Midbrain (tissue), 1 donor: ENCODE data around the gene LHPP.
A peak's percentile ranks its signal among the peaks of the same experiment; 100 is the strongest.
"Not testable (repeated sequence)": the region's sequence is repeated elsewhere in the genome, so short reads cannot be mapped to it uniquely, and the experiment has no call there.

Source experiments
- DNase-seq: peaks from one replicate; lab custom pipeline; 2025; lab: John Stamatoyannopoulos, UW

The LHPP gene

DNA sequence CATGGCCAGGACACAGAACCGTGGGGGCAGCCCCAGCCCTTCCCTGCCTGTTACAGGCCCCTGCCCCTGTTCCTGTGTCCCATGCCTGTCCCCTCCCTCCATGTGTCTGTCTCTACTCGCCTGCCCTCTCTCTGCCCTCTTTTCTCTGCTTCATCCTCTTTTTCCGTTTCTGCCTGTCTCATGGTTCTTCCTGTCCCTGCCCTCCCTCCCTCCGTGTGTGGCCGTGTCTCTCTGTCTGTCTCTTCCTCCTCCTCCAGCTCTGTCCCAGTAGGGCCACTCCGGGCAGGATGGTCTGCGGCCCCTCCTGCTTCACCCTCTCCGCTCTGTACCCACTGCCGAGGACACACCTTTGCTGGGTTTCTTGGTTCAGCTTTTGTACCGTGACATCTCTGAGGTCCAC, 145.2 kb downstream of the LHPP start:
- no peak for DNase-seq

DNA sequence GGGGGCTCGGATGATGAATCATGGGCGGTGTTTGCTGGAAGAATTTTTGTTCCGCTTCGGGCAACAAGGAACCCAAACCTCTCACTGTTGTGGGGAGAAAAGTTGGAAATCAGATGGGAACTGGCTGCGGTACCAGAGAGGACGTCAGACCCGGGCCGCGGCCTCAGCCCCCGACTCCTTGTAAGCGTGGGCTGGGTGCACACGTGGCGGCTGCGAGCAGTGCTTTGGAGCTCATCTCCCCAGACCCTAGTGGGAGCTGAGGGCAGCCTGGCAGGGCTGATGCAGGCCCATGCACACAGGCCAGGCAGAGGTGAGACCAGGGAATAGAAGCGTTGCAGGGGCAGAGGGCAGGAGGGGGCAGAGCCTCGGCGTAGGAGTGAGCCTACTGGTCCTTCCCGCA, 146.1 kb downstream of the LHPP start:
- DNase-seq = no peak

DNA sequence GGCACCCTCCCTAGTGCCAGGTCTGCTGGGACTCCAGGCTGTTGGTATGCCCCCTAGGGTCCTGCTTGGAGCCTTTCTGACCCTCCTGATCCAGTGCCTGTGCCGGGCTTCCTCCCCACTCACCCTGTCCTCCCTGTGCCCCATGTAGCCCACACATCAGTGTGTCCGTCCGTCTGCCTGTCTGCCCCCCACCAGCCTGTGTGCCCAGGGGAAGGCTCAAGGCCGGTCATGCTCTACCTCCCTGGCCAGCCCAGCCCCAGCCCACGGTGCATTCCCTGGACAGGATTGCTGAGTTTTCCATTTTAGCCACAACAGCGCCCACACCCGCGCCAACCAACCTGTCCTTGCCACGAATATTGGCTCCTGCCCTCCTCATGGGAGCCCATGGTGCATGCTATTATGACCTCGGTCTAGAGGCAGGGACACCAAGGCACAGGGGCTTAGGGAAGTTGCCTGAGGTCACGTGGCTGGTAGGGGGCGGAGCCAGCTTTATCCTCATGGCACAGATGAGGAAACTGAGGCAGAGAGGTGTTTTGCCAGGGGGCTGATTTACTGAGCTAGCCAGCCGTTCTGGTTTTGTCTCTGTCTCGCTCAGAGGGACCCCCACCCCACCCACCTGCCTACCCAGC, 146.6 kb downstream of the LHPP start:
- DNase-seq = no peak

DNA sequence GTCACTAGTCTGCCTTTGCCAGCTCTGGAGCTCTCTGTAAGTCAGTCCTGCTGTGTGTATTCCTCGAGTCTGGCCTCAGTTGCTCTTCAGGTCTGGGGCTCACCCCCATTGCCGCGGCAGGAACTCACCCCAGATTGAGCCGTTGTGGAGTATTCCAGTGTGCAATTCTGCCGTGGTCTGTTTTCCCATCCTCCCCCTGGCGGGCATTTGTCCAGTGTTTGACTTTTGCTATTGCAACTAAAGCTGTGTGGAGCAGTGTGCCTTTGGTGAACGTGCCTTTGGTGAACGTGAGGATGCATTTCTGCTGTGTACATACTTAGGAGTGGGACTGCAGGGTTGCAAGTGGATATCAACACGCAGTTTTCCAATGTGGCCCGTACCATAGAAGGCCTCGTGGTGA, 148.1 kb downstream of the LHPP start:
- no peak for DNase-seq

DNA sequence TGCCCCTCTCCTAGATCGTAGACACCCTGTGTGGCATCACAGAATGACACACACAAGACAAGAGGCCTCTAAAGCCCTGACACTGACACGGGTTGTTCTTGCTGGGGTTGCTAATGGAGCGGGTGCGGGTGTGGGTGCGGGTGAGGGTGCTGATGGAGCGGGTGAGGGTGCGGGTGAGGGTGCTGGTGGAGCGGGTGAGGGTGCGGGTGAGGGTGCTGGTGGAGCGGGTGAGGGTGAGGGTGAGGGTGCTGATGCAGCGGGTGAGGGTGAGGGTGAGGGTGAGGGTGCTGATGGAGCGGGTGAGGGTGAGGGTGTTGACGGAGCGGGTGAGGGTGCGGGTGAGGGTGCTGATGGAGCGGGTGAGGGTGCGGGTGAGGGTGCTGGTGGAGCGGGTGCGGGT, 148.6 kb downstream of the LHPP start:
- DNase-seq = not testable (repeated sequence)

DNA sequence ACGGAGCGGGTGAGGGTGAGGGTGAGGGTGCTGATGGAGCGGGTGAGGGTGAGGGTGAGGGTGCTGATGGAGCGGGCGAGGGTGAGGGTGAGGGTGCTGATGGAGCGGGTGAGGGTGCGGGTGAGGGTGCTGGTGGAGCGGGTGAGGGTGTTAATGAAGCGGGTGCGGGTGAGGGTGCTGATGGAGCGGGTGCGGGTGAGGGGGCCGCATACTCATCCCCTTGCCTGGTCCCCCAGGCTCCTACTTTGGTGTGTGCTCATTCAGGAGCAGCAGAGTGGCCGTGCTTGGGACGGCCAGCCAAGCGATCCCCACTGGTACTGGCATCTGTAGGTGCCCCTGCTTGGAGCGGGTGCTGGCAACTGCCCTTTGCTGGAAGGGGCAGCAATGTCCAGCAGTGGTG, 149.2 kb downstream of the LHPP start:
- DNase-seq = not testable (repeated sequence)

DNA sequence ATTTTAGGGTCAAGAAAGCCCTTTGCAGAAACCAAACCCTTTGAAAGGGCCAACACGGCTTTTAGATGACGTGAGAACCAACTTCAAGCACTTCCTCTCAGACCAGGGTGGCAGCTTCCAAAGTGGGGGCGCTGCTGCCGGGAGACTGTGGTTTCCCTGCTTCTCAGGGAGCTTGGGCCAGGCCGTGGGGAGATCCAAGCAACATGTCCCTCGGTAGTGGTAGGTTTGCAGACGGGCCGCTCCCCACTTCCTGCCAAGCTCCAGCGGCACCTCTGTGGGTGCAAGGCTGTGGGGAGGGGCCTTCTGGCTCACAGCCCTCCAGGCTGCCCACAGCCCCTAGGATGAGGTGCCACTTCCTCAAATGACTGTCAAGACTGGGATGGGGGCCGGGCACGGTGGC, 150.1 kb downstream of the LHPP start:
- no peak for DNase-seq

DNA sequence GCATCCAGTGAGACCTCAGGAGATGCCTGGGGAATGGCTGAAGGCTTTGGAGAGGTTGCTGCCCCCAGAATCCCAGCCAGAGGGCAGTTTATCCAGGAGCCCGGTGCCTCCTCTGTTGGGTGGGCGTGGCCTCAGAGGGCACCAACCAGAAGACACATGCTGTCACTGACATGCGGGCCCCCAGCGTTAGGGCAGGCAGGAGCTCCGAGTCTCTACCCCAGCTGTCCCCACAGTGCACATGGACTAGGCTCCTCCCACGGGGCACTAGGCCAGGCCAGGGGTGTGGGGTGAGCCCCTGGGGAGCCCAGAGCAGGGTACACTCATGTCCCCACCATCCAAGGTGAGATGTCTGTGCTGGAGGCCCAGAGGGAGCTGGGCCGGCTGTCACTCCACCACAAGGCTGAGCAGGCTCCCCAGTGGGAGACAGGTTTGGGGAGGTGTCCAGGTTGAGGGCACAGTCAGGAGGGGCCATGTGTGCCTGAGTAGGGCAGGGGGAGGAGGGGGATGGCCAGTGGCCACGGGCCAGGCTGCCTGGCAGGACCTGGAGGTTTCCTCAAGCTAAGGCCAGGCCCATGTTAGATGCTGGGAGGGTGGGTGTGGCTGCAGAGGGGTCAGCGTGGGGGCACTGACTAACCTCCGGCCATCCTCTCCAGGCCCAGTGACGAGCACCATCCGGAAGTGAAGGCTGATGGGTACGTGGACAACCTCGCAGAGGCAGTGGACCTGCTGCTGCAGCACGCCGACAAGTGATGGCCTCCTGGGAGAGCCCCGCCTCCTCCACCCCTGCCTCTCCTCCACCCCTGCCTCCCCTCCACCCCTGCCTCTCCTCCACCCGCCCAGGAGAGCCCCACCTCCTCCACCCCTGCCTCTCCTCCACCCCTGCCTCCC, 151.2 kb downstream of the LHPP start:
- no peak for DNase-seq

DNA sequence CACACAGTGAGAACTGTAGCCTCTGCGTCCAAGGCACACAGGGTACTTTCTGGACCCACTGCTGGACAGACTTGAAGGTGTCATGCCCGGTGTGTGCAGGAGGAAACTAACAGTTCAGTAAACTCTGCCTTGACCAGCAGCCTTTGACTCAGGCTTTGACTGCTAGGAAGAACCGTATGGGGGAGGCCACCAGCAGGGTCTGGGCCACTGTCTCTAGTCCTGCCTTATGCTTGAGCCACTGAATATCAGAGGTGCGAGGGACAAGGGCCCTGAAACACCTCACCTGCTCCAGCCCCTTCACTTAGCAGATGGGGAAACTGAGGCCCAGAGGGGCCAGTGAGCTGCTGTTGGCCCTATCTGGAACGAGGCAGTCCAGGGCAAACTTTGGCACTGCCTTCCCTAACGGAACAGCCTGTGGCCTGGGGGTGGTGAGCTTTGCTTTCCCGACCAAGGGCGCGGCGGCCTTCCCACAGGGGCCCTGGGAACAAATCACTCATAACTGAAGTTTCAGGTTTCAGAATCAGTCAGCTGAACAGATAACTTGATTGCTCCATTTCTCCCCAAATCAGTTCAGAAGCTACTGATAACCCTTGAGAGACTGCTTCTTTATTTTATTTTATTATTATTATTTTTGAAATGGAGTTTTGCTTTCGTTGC, 152.5 kb downstream of the LHPP start:
- no peak for DNase-seq

DNA sequence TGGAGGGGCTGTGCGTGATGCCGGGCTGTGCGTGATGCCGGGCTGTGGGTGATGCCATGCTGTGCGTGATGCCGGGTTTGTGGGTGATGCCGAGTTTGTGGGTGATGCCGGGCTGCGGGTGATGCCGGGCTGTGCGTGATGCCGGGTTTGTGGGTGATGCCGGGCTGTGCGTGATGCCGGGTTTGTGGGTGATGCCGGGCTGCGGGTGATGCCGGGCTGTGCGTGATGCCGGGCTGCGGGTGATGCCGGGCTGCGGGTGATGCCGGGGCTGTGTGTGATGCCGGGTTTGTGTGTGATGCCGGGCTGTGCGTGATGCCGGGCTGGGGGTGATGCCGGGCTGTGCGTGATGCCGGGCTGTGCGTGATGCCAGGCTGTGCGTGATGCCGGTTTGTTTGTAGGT, 153.6 kb downstream of the LHPP start:
- no peak for DNase-seq

DNA sequence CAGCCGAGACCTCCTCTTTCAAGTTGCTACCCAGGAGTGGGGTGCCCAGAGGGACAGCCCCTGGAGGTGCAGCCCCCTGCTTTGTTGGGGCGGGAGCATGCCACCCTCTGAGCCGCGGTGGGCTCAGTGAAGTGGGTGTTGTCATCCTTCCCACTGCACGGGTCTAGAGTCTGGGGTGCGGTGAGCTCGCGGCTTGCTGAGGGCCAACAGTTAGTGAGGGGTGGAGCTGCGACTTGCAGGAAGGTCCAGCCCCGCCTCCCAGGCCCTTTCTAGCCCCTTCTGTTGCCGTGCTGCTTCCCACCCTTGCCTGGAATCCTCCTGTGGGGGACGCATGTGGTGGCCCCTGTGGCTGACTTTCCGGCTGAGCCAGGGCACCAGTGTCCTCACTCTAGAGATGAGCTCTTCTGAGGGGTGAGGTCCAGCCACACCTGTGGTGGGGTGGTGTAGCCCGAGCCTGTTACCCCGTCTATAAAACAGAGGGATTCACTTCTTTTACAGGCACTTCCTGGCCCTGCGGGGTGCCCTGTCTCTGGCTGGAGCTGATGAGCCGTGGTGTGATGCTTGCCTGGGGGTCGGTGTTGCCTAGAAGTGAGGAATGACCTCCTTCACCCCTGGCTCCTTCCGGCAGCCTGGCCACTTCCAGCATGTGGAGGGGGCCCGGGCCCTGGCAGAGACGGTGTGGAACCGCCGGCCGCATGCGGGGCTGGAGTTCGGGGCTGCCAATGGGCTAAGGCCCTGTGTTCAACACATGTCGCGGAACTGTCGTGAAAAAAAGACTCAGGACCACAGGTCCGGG, 154.6 kb downstream of the LHPP start:
- DNase-seq = no peak

DNA sequence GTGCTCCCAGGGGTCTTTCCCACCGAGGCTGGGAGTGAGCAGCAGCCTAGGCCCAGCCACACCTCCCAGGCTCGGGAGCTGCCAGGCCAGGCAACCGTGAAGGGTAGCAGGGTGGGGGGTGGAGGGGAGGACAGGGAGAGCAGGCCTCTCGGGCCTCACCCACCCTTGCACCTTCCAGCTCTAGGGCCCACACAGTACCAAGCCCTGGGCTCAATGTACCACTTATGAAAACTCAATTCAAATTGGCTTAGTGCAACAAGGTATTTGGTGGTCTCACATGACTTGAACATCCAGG, 155.2 kb downstream of the LHPP start:
- no peak for DNase-seq

DNA sequence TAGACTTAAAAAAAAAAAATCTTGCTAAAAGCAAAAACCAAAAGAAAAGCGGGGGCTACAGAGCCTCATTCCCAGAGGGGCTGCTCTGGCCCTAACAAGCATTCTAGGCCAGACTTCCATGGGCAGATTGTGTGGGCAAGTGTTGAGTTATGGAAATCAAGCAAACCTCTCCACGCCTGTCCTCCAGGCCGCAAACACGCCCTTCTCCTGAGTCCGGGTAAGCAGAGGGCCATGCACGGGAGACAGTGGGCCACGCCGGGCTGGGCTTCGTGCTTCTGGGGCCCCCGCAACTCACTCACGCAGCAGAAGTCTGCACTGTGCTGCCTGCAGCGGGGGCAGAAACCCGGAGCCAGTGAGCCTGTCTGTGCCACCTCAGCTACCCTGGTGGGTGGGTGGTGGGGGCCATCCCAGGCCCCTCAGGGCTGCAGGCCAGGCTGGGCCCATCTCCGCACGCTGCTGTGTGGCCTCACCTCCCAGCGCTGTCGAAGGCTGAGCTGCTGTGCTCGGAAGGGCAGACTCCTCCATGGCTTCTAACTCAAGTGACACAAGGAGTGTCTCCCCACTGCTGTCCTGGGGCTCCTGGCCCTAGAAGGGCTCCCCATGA, 156.9 kb downstream of the LHPP start:
- DNase-seq = no peak

DNA sequence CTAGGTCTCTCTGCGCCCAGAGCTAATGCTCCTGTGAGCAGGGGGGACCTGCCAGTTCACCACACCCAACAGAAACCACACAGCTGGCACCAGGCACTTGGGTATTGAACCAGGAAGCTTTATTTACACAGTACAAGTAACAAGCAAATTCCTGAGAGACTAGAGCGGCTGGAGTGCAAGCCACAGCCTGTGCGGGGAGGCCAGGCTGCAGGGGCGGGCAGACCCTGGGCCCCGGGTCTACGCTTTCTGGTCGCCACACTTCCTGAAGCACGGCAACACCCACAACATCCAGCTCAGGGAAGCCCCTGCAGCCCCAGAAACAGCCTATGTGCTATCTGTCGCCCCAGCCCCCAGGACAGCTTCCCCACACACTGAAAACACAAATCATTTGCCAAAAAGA, 157.6 kb downstream of the LHPP start:
- DNase-seq = no peak

DNA sequence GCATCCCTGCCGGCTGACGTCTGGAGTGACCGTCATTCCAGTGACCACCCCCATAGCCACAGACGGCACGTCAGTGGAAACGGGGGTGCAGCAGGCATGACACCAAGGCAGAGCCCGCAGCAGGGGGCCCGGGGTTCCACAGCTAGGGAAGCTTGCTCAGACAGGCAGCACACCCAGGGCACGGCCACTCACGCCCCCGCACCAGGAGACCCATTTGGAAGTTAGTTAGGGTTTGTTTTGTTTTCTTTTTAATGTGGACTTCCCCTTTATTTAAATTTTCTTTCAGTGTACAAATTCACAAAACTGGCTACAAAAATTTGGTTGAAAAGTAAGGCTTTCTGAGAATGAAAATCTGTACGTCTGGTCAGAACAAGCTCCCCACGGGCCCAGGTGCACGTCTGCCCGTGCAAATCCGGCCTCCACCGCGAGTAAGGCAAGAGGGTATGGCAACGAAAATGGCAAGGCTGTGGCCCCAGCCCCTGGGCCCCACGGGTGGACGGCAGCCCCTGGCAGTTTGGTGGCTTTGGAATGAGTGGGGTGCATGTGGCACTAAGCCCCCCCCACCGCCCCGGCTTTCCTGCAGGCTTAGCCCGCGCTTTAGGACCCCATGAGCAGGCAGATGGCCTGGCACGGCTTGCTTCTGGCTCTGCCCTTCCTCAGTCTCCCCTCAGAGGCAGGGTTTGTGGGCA, 158.3 kb downstream of the LHPP start:
- no peak for DNase-seq

DNA sequence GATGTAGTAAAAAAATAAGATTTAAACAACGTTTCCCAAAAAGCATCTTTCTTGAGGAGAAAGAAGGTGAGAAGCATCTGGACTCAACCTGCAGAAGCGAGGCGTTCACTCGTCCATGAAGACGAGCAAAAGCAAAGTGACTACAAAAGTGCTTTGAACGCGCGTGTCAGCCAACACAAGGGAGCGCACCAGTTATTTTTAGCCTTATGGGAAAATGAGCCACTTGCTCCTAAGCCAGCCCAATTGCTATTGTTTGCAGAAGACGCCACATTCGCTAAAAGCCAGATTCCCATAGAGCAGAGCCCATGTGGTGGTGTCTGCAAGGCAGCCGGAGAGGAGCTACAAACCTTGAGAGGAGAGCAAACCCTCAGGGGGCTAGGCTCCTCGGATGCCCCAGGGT, 160.0 kb downstream of the LHPP start:
- peak; percentile 58 for DNase-seq

DNA sequence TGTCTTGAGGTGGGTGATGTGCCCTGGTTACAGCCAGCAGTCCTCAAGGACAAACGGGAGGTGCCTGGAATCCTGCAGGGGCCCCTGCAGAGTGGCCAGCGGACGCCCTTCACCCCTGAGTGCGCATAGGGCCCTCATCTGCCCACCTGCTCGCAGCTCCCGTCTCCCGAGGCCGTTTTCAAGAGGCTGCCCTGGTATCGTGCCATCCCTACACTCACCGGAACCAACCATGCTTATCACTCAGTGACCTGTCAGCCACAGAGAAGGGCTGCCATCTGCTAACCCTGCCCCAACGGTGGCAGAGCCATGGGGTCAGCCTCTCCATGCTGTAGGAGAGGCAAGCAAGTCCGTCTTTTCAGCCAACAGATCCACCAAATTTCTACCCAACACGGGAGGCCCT, 160.5 kb downstream of the LHPP start:
- DNase-seq = no peak

DNA sequence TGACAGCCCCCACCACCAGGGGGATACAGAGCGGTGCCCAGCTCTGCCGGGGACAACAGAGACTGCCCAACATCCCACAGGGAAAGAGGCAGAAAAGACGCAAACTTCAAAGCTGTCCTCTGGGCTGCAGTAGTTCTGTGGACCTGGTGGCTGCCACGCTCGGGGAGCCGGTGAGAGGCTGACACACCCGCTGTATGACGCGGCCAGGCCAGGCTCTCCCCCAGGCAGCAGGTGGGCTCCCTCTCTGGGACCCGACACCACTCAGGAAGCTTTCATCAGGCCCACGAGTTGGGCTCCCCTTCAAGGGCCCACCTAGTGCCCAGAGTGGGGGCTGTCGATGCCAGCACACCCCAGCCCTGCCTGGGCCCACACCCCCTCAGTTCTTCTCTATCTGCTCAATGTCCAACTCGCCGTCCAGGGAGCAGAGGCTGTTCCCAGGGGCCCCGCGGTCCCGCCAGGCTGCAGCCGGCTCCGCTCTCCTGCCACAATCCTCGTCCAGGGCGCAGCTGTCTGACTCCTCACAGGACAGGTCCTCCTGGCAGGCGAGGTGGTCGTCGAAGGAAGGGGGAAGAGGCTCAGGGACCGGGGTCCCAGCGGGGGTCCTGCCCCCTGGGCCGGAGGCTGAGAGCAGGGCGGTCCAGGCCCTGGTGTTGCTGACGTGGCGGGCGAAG, 161.4 kb downstream of the LHPP start:
- DNase-seq = no peak

DNA sequence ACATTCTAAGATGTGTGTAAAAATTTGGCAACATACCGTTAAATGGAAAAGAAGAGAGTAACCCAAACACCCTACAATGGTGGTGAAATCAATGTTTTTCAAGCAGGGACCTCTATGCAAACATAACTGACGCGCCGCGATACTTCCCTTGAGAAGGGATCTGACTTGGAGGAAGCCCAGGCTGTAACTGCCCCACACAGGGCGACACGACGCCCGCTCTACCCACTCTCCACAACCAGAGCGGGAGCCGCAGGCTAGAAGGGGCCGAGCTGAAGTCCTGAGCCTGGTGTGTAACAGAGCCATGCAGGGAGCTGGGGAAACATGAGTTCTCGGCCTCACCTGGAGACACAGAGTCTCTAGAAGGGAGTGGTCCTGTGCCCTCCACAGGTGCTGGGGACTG, 162.4 kb downstream of the LHPP start:
- DNase-seq = no peak

DNA sequence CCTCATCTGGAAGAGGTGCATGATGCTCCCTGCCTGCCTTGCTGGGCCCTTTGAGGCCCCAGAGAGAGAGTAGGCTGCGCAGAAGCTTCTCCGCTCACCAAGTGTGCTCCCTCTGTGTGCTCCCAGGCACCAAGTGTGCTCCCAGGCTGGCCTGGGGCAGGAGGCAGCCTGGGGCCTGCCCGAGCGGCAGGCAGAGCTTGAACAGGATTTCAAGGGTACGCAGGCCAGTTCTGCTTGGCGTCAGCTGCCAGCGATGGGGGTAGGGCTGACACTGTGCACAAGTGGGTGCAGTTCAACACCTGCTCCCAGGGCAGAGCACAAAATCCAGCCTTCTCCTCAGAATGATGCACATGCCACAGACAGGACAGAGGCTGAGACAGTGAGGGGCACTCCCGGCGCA, 162.8 kb downstream of the LHPP start:
- no peak for DNase-seq

DNA sequence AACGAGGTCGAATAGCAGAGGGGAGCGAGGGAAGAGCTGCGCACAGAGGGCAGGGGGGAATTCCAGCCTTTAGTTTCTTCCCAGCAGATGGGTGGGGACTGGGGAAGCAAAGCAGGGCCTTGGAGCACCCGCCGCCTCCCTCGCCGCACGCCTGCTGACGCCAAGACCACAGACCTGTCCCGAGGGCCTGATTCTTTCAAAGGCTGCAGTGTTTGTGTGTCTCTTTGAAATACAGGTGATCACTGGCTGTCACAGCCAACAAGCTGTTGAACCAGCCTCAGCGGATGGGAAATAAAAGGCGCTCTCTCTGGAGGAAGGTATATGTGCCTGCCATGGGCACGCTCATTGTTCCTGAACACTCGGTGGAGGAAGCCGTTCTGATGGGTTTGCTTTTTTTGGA, 163.3 kb downstream of the LHPP start:
- DNase-seq = no peak
